ENCODE measurements around the gene ZNF783.

GRCh38 chr7:149291781-149292461, 29.9 kb downstream of the ZNF783 start:
- TF ChIP-seq CTCF (optimal IDR thresholded peaks at IDR 0.05 in 1 of 3, IDR thresholded peaks at IDR 0.05 in 1 of 3, conservative IDR thresholded peaks at IDR 0.05 in 1 of 3; ENCODE audit: extremely low read depth in 1 of 3, insufficient read depth in 2 of 3, low read length in 3 of 3), result no peak
- no peak for TF ChIP-seq EZH2 (IDR thresholded peaks at IDR 0.05; ENCODE audit: low read length)
